ENCODE measurements around the gene SNAP47.

DNA sequence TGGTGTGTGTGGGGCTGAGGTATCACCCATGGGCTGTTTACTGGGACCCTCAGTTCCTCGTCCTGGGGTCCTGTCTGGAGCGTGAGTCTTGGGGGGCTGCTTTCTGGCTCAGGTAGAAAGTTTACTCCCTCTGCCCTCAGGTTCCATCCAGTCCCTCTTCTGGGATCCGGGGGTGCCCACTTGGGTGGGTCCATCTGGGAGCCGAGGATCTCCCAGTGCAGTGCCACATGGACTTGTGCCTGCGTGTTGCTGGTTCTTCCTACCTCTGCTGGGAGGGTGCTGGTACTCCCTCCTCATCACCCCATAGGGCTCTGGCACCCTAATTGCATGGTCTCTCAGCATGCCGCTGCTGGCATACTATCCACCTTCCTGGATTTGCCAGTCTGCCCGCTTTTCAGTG lies 14.0 kb downstream of the SNAP47 start:
- TF ChIP-seq, protein P1, sequence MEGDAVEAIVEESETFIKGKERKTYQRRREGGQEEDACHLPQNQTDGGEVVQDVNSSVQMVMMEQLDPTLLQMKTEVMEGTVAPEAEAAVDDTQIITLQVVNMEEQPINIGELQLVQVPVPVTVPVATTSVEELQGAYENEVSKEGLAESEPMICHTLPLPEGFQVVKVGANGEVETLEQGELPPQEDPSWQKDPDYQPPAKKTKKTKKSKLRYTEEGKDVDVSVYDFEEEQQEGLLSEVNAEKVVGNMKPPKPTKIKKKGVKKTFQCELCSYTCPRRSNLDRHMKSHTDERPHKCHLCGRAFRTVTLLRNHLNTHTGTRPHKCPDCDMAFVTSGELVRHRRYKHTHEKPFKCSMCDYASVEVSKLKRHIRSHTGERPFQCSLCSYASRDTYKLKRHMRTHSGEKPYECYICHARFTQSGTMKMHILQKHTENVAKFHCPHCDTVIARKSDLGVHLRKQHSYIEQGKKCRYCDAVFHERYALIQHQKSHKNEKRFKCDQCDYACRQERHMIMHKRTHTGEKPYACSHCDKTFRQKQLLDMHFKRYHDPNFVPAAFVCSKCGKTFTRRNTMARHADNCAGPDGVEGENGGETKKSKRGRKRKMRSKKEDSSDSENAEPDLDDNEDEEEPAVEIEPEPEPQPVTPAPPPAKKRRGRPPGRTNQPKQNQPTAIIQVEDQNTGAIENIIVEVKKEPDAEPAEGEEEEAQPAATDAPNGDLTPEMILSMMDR (IDR thresholded peaks at IDR 0.05): no peak
- TF ChIP-seq POLR2A (IDR thresholded peaks at IDR 0.05) (no peak), EP300 (IDR thresholded peaks at IDR 0.05; ENCODE audit: low read depth) (no peak), POLR2AphosphoS5 (IDR thresholded peaks at IDR 0.05) (no peak)
